Activated CD4-positive, alpha-beta memory T cell treated with anti-CD3 and anti-CD28 coated beads, Interleukin-2, amount 10 ng/mL, durations not matched to agents 7 days and 5 days (primary cell): ENCODE results near the gene ST3GAL3. TPM values are rescaled to one million over a fixed set of nuclear protein-coding genes. Genes with fewer than 3 reads are reported as not detected.

ENCODE experiments used
- CTCF ChIA-PET: fragments of 350-600 bp; sonication (Branson Sonifier 250); formaldehyde crosslinking; loops from one replicate; lab custom pipeline; 2021; ENCODE audit warnings: antibody characterized with exemption, inconsistent platforms; lab: Charles Lee
- POLR2A ChIA-PET: fragments of 350-600 bp; sonication (Branson Sonifier 250); formaldehyde crosslinking; loops from one replicate; lab custom pipeline; 2021; ENCODE audit warnings: antibody characterized with exemption; lab: Charles Lee
- DNase-seq: peaks from one replicate; pipeline ENCODE4 v3.0.0-alpha.2; 2020
- H3K27ac Mint-ChIP-seq: one replicate; pipeline ENCODE4 v1.8.0; 2021; ENCODE audit warnings: mild to moderate bottlenecking, mixed read lengths
- H3K27me3 Mint-ChIP-seq: one replicate; pipeline ENCODE4 v1.8.0; 2021; ENCODE audit warnings: mixed read lengths
- H3K36me3 Mint-ChIP-seq: one replicate; pipeline ENCODE4 v1.8.0; 2021; ENCODE audit warnings: low read depth, mixed read lengths
- H3K4me1 Mint-ChIP-seq: one replicate; pipeline ENCODE4 v1.8.0; 2021; ENCODE audit warnings: mixed read lengths
- H3K4me3 Mint-ChIP-seq: one replicate; pipeline ENCODE4 v1.8.0; 2021; ENCODE audit warnings: mild to moderate bottlenecking, mixed read lengths
- H3K9me3 Mint-ChIP-seq: one replicate; pipeline ENCODE4 v1.8.0; 2021; ENCODE audit warnings: mixed read lengths
- total RNA-seq, 2 experiments: library from RNA; stranded (reverse); gene quantifications; one replicate each; pipeline ENCODE4 v1.2.3, GENCODE V29; 2021

The ST3GAL3 gene
- total RNA-seq, 2 experiments from 2014 or later = 14.2 to 16.9 TPM

- Mint-ChIP-seq H3K36me3 (peaks cover 23% of the 10 kb centered on the region), H3K27ac (no peak overlapping the region), H3K9me3 (peaks cover 15% of the 10 kb centered on the region), H3K27me3 (no peaks in the 10 kb centered on the region), H3K4me1 (peaks cover 36% of the 10 kb centered on the region), H3K4me3 (no peak overlapping the region)
- no peak for DNase-seq
- ChIA-PET CTCF (interaction anchor here (1.5 kb wide), 1 partner anchor 150 kb away, joined by 3 read pairs; no protein-coding TSS in a partner anchor), POLR2A (no interaction called here)
These were observed 75.8 kb downstream of the ST3GAL3 start for GRCh38 chr1:43783096-43783670.

- H3K4me3 Mint-ChIP-seq = no peak overlapping the region
- ChIA-PET POLR2A (no interaction called here), CTCF (interaction anchor here (1.5 kb wide), 1 partner anchor 149 kb away, joined by 3 read pairs; no protein-coding TSS in a partner anchor)
- H3K27me3 Mint-ChIP-seq = no peaks in the 10 kb centered on the region
- peaks cover 14% of the 10 kb centered on the region for H3K9me3 Mint-ChIP-seq
- H3K36me3 Mint-ChIP-seq = peaks cover 23% of the 10 kb centered on the region
- no peak overlapping the region for H3K27ac Mint-ChIP-seq
- peaks cover 36% of the 10 kb centered on the region for H3K4me1 Mint-ChIP-seq
- no peak for DNase-seq
These were observed 76.4 kb downstream of the ST3GAL3 start for GRCh38 chr1:43783671-43784205.

- Mint-ChIP-seq H3K4me1 (peaks cover 26% of the 10 kb centered on the region), H3K27ac (no peak overlapping the region), H3K4me3 (no peak overlapping the region), H3K9me3 (no peaks in the 10 kb centered on the region), H3K36me3 (peaks cover 9% of the 10 kb centered on the region), H3K27me3 (no peaks in the 10 kb centered on the region)
- CTCF ChIA-PET = interaction anchor here (0.8 kb wide), 1 partner anchor 171 kb away, joined by 4 read pairs; no protein-coding TSS in a partner anchor
- POLR2A ChIA-PET = no interaction called here
- DNase-seq = no peak
These were observed 79.0 kb downstream of the ST3GAL3 start for GRCh38 chr1:43786201-43786958.

- Mint-ChIP-seq H3K27me3 (no peaks in the 10 kb centered on the region), H3K27ac (no peak overlapping the region), H3K36me3 (peaks cover 6% of the 10 kb centered on the region), H3K4me3 (no peak overlapping the region), H3K4me1 (peaks cover 23% of the 10 kb centered on the region), H3K9me3 (no peaks in the 10 kb centered on the region)
- ChIA-PET POLR2A (no interaction called here), CTCF (interaction anchor here (0.8 kb wide), 1 partner anchor 172 kb away, joined by 4 read pairs; no protein-coding TSS in a partner anchor)
- no peak for DNase-seq
These were observed 79.6 kb downstream of the ST3GAL3 start for GRCh38 chr1:43786960-43787359.

GRCh38 chr1:43789604-43790550, 82.5 kb downstream of the ST3GAL3 start:
- Mint-ChIP-seq H3K27me3 (no peaks in the 10 kb centered on the region), H3K4me3 (no peak overlapping the region), H3K27ac (peak overlapping the region; percentile 32), H3K9me3 (no peaks in the 10 kb centered on the region), H3K4me1 (peaks cover 13% of the 10 kb centered on the region), H3K36me3 (peaks cover 10% of the 10 kb centered on the region)
- peak; percentile 46 for DNase-seq
- ChIA-PET POLR2A (interaction anchor here (0.6 to 0.7 kb wide), 2 partner anchors 9 to 40 kb away, joined by 3 to 4 read pairs; no protein-coding TSS in a partner anchor), CTCF (interaction anchor here (1.5 to 1.6 kb wide), 2 partner anchors 26 to 43 kb away, joined by 3 to 4 read pairs; no protein-coding TSS in a partner anchor)

GRCh38 chr1:43791243-43791642, 83.9 kb downstream of the ST3GAL3 start:
- H3K4me3 Mint-ChIP-seq = no peak overlapping the region
- CTCF ChIA-PET = no interaction called here
- H3K27me3 Mint-ChIP-seq = no peaks in the 10 kb centered on the region
- H3K4me1 Mint-ChIP-seq = peaks cover 13% of the 10 kb centered on the region
- H3K27ac Mint-ChIP-seq = no peak overlapping the region
- H3K9me3 Mint-ChIP-seq = no peaks in the 10 kb centered on the region
- DNase-seq = no peak
- H3K36me3 Mint-ChIP-seq = peaks cover 12% of the 10 kb centered on the region
- POLR2A ChIA-PET = no interaction called here

GRCh38 chr1:43796111-43796581, 88.8 kb downstream of the ST3GAL3 start:
- DNase-seq = no peak
- peaks cover 12% of the 10 kb centered on the region for H3K36me3 Mint-ChIP-seq
- H3K4me1 Mint-ChIP-seq = peaks cover 9% of the 10 kb centered on the region
- POLR2A ChIA-PET = interaction anchor here (0.7 to 1.4 kb wide), 2 partner anchors 30 to 32 kb away, joined by 3 read pairs; no protein-coding TSS in a partner anchor
- no peak overlapping the region for H3K4me3 Mint-ChIP-seq
- H3K27me3 Mint-ChIP-seq = no peaks in the 10 kb centered on the region
- no peaks in the 10 kb centered on the region for H3K9me3 Mint-ChIP-seq
- H3K27ac Mint-ChIP-seq = no peak overlapping the region
- CTCF ChIA-PET = no interaction called here

GRCh38 chr1:43797891-43798290, 90.6 kb downstream of the ST3GAL3 start:
- Mint-ChIP-seq H3K4me3 (no peak overlapping the region), H3K27ac (no peak overlapping the region), H3K36me3 (peaks cover 7% of the 10 kb centered on the region), H3K27me3 (no peaks in the 10 kb centered on the region), H3K4me1 (peaks cover 9% of the 10 kb centered on the region), H3K9me3 (no peaks in the 10 kb centered on the region)
- ChIA-PET CTCF (no interaction called here), POLR2A (no interaction called here)
- DNase-seq = no peak

- Mint-ChIP-seq H3K27ac (no peak overlapping the region), H3K4me1 (peaks cover 9% of the 10 kb centered on the region), H3K4me3 (no peak overlapping the region), H3K36me3 (peaks cover 5% of the 10 kb centered on the region), H3K27me3 (no peaks in the 10 kb centered on the region), H3K9me3 (no peaks in the 10 kb centered on the region)
- POLR2A ChIA-PET = no interaction called here
- CTCF ChIA-PET = interaction anchor here (1.3 kb wide), 1 partner anchor 36 kb away, joined by 3 read pairs; no protein-coding TSS in a partner anchor
- DNase-seq = no peak
These were observed 92.6 kb downstream of the ST3GAL3 start for GRCh38 chr1:43799656-43800635.

- Mint-ChIP-seq H3K36me3 (peaks cover 5% of the 10 kb centered on the region), H3K4me3 (no peak overlapping the region), H3K4me1 (peaks cover 9% of the 10 kb centered on the region), H3K27ac (no peak overlapping the region), H3K9me3 (no peaks in the 10 kb centered on the region), H3K27me3 (no peaks in the 10 kb centered on the region)
- ChIA-PET CTCF (no interaction called here), POLR2A (no interaction called here)
- DNase-seq = no peak
These were observed 93.4 kb downstream of the ST3GAL3 start for GRCh38 chr1:43800771-43801170.

GRCh38 chr1:43801203-43801602, 93.9 kb downstream of the ST3GAL3 start:
- no peaks in the 10 kb centered on the region for H3K27me3 Mint-ChIP-seq
- CTCF ChIA-PET = no interaction called here
- no peaks in the 10 kb centered on the region for H3K9me3 Mint-ChIP-seq
- POLR2A ChIA-PET = no interaction called here
- peaks cover 9% of the 10 kb centered on the region for H3K4me1 Mint-ChIP-seq
- DNase-seq = no peak
- no peak overlapping the region for H3K4me3 Mint-ChIP-seq
- H3K27ac Mint-ChIP-seq = no peak overlapping the region
- H3K36me3 Mint-ChIP-seq = peaks cover 3% of the 10 kb centered on the region
